Heart right ventricle (tissue), 16 donors: ENCODE measurements around the gene MTHFSD. TPM values are rescaled to one million over a fixed set of nuclear protein-coding genes. Genes with fewer than 3 reads are reported as not detected.
A peak's percentile ranks its signal among the peaks of the same experiment; 100 is the strongest.

ENCODE experiments used
- ATAC-seq, 8 donors: fragments of 200-7000 bp; cut with Tn5 transposase; one replicate each; pipeline ENCODE4 v1.9.1; 2020; ENCODE audit warnings: mild to moderate bottlenecking in 8 of 8, moderate library complexity in 8 of 8, moderate number of reproducible peaks in 1 of 8
- DNase-seq, 2 donors: peaks; one replicate each; pipeline ENCODE4 v3.0.0-alpha.2; 2020
- H3K27ac ChIP-seq, 10 donors: fragments of 200-600 bp; sonication (generic) in 2 of 10; one replicate each; pipeline versions ENCODE4 v1.5.0 to v1.8.0; 2020 to 2022; ENCODE audit warnings: mild to moderate bottlenecking in 3 of 10
- H3K27me3 ChIP-seq, 7 donors: fragments of 200-600 bp; one replicate each; pipeline ENCODE4 v1.8.0; 2021 to 2022; ENCODE audit warnings: mild to moderate bottlenecking in 2 of 7
- H3K36me3 ChIP-seq, 9 donors: fragments of 200-600 bp; sonication (generic) in 1 of 9; one replicate each; pipeline versions ENCODE4 v1.5.0 to v1.8.0; 2020 to 2022; ENCODE audit warnings: mild to moderate bottlenecking in 2 of 9
- H3K4me1 ChIP-seq, 9 donors: fragments of 200-600 bp; sonication (generic) in 1 of 9; one replicate each; pipeline versions ENCODE4 v1.5.0 to v1.8.0; 2020 to 2022; ENCODE audit warnings: mild to moderate bottlenecking in 4 of 9
- H3K4me3 ChIP-seq, 10 donors: fragments of 200-600 bp; sonication (generic) in 2 of 10; one replicate each; pipeline versions ENCODE4 v1.5.0 to v1.8.0; 2020 to 2022; ENCODE audit warnings: mild to moderate bottlenecking in 7 of 10, moderate library complexity in 2 of 10
- H3K9me3 ChIP-seq, 11 donors: fragments of 200-600 bp in 10 of 11; sonication (generic) in 2 of 11; one replicate each; pipeline versions ENCODE4 v1.5.0 to v1.8.0; 2013 to 2022; ENCODE audit warnings: mild to moderate bottlenecking in 2 of 11, control low read depth in 1 of 11, moderate library complexity in 1 of 11
- CTCF ChIP-seq, 9 donors: fragments of 200-600 bp; sonication (generic) in 2 of 9; IDR thresholded peaks; one replicate each; pipeline versions ENCODE4 v1.5.0 to v1.8.0; 2021 to 2022; ENCODE audit warnings: antibody characterized with exemption in 9 of 9, mild to moderate bottlenecking in 5 of 9, moderate library complexity in 1 of 9
- WGBS, 2 donors: extraction: QIAGEN DNeasy Blood & Tissue Kit; methylation state at CpG; one replicate each; pipeline ENCODE4 v1.1.7; 2013; ENCODE audit warnings: inconsistent platforms in 1 of 2; 5-methylcytosine and 5-hydroxymethylcytosine counted together
- intact Hi-C, 10 donors: fragments of 100-400 bp; cut with DNase I; formaldehyde crosslinking; loops; one replicate each; pipeline versions ENCODE4 v1.11.1 to v1.14.2; 2022
- polyA plus RNA-seq, 2 donors: library from polyadenylated mRNA; stranded (reverse); fragments of 200-250 nt; gene quantifications; one replicate each; pipeline ENCODE4 v1.2.3, GENCODE V29; 2013
- total RNA-seq, 10 donors: library from RNA; stranded (reverse); fragmentation: NEBNext Ultra II Directional in 3 of 10; extraction: Animal tissue kit (Norgen Biotek cat#: 25700) in 3 of 10; gene quantifications; one replicate each; pipeline versions ENCODE4 v1.2.1 to v1.2.4, GENCODE V29; 2021 to 2023
- donor health status: Arrhythmogenic right ventricular cardiomyopathy.
- donor health status: ischemic (EF 13 %, LVEDD 7.1; RV severe dilation, severe dysfunction).
- donor health status: healthy with polysubstance abuse.
- donor health status: DM: no; HTN: yes; CAD: no.
- donor health status: DM: no; HTN: no; CAD: no.
- donor health status: ischemic (EF 25% LVEDD 6.9; RV normal size, moderate dysfunction).
- donor health status: ischemic (EF 25% LVEDD 5.7; RV mildly dilated, moderate dysfunction).
- donor health status: healthy.
- donor health status: DM: yes; HTN: yes; CAD: no.
- donor health status: Ischemic cardiomyopathy.
- donor health status: ischemic (EF 35%, LVEDD 5.7; RV mildly dilated, moderate dysfunction).
- donor health status: nonischemic (EF 11% LVEDD 7.7; RV severe dilation, severe dysfunction).
- donor health status: DM: yes; HTN: yes; CAD: no.
- donor health status: PGD.
- donor health status: ischemic (EF 29% LVEDD 5.4; RV normal size, mild dysfunction).
- donor health status: nonischemic (EF 23%, LVEDD 6.1; RV moderate dilation, normal function).

Gene MTHFSD
- total and polyA plus RNA-seq, 12 donors: 5.1 to 13.1 (median 11.3) TPM

- peak in 8 of 9 donors; percentile 40 to 78 (median 61) for TF ChIP-seq CTCF (IDR thresholded peaks at IDR 0.05)
- DNase-seq (peak; percentile 83 to 86), ATAC-seq (peak; percentile 80 to 88 (median 85))
- peak overlapping the region; percentile 43 to 85 (median 71) for H3K27ac ChIP-seq
- 1% methylated on average over 54 of the region's 54 CpGs for WGBS, 2 donors
- no peaks in the 10 kb centered on the region for H3K9me3 ChIP-seq
- peaks cover 0 to 67% (median 28%) of the 10 kb centered on the region in 9 donors for H3K4me1 ChIP-seq
- peaks cover 7 to 100% (median 97%) of the 10 kb centered on the region in 7 donors for H3K27me3 ChIP-seq
- intact Hi-C loops: loop anchor here in 8 of 10 donors (5.0 to 10.0 kb wide), 9 partner anchors 36 to 486 kb away; no protein-coding TSS in a partner anchor
- peak overlapping the region; percentile 7 to 59 (median 49) for H3K4me3 ChIP-seq
- H3K36me3 ChIP-seq: no peaks in the 10 kb centered on the region
Observed at GRCh38 chr16:86575754-86576557, 20.9 kb upstream of the MTHFSD start.

- peaks cover 7 to 100% (median 97%) of the 10 kb centered on the region in 7 donors for H3K27me3 ChIP-seq
- DNase-seq: no peak
- no peaks in the 10 kb centered on the region for H3K36me3 ChIP-seq
- intact Hi-C loops: loop anchor here in 8 of 10 donors (5.0 to 10.0 kb wide), 9 partner anchors 37 to 487 kb away; no protein-coding TSS in a partner anchor
- H3K9me3 ChIP-seq: no peaks in the 10 kb centered on the region
- no peak for TF ChIP-seq CTCF (IDR thresholded peaks at IDR 0.05)
- peak overlapping the region; percentile 31 to 85 (median 68) for H3K27ac ChIP-seq
- 44 to 52% methylated on average over 17 of the region's 17 CpGs for WGBS, 2 donors
- H3K4me1 ChIP-seq: peaks cover 0 to 64% (median 28%) of the 10 kb centered on the region in 9 donors
- no peak for ATAC-seq
- peak overlapping the region in 8 of 10 donors; percentile 28 to 59 (median 52) for H3K4me3 ChIP-seq
Observed at GRCh38 chr16:86575095-86575685, 20.2 kb upstream of the MTHFSD start.

- TF ChIP-seq CTCF (IDR thresholded peaks at IDR 0.05): no peak
- 70 to 81% methylated on average over 4 of the region's 4 CpGs for WGBS, 2 donors
- Histone ChIP-seq H3K27me3 (peaks cover 7 to 100% (median 97%) of the 10 kb centered on the region in 7 donors), H3K4me3 (no peak overlapping the region), H3K27ac (peak overlapping the region in 8 of 10 donors; percentile 19 to 81 (median 48)), H3K36me3 (no peaks in the 10 kb centered on the region), H3K4me1 (peaks cover 0 to 61% (median 28%) of the 10 kb centered on the region in 9 donors), H3K9me3 (no peaks in the 10 kb centered on the region)
- intact Hi-C loops: loop anchor here in 8 of 10 donors (5.0 to 10.0 kb wide), 10 partner anchors 38 to 488 kb away; no protein-coding TSS in a partner anchor
- no peak for DNase-seq
- ATAC-seq: no peak
Observed at GRCh38 chr16:86574646-86575045, 19.6 kb upstream of the MTHFSD start.
